ENCODE measurements around the gene SCAMP4.

Gene SCAMP4

GRCh38 chr19:1924320-1924961 is 19.2 kb downstream of the SCAMP4 start:
- no peak overlapping the region for H3K9ac ChIP-seq (ENCODE audit: low read length)
- H3K36me3 ChIP-seq (ENCODE audit: control insufficient read depth in 1 of 2, insufficient read depth in 2 of 2, low read depth in 1 of 2, low read length in 2 of 2) = peaks cover 50 to 64% of the 10 kb centered on the region in 2 experiments
- no peaks in the 10 kb centered on the region for H3K27me3 ChIP-seq (ENCODE audit: control insufficient read depth in 1 of 2, insufficient read depth in 1 of 2, low read length in 2 of 2)
- H3K9me3 ChIP-seq (ENCODE audit: control insufficient read depth, low read length) = no peaks in the 10 kb centered on the region
- H2BK120ac ChIP-seq (ENCODE audit: low read depth, low read length) = no peak overlapping the region
- H2AFZ ChIP-seq (ENCODE audit: low read depth, low read length) = no peak overlapping the region
- H3K4me3 ChIP-seq (ENCODE audit: insufficient read depth in 1 of 2, low read depth in 1 of 2, low read length in 2 of 2) = no peak overlapping the region
- DNase-seq = no peak
- no peak overlapping the region for H2AK5ac ChIP-seq (ENCODE audit: low read length, severe bottlenecking)
- H3K79me1 ChIP-seq (replicated peaks; ENCODE audit: low read length, poor library complexity, severe bottlenecking) = peaks cover 15% of the 10 kb centered on the region
- no peak overlapping the region for H3K4ac ChIP-seq (ENCODE audit: low read depth in 1 of 2, low read length in 2 of 2)
- H3K27ac ChIP-seq (ENCODE audit: low read length, poor library complexity, severe bottlenecking) = no peak overlapping the region
- H3K18ac ChIP-seq (ENCODE audit: low read depth in 1 of 2, low read length in 2 of 2) = no peak overlapping the region
- no peak overlapping the region for H2BK15ac ChIP-seq (ENCODE audit: low read depth, poor library complexity, severe bottlenecking)
- H2BK5ac ChIP-seq (ENCODE audit: low read depth, low read length, poor library complexity, severe bottlenecking) = no peak overlapping the region
- no peak overlapping the region for H4K91ac ChIP-seq (ENCODE audit: low read length)
- no peak overlapping the region for H2BK12ac ChIP-seq (ENCODE audit: low read length in 2 of 2)
- WGBS = 96% methylated on average over 35 of the region's 35 CpGs
- no peak overlapping the region for H3K4me2 ChIP-seq (ENCODE audit: low read length, poor library complexity, severe bottlenecking)
- peaks cover 3% of the 10 kb centered on the region for H3K4me1 ChIP-seq (ENCODE audit: control insufficient read depth, insufficient read depth, low read depth, low read length)
- no peak overlapping the region for H3K23ac ChIP-seq (ENCODE audit: low read length in 2 of 2)
- H4K8ac ChIP-seq (ENCODE audit: low read length) = no peak overlapping the region
- no peak overlapping the region for H3K14ac ChIP-seq (ENCODE audit: low read length in 2 of 2)

- peaks cover 15% of the 10 kb centered on the region for H3K79me1 ChIP-seq (replicated peaks; ENCODE audit: low read length, poor library complexity, severe bottlenecking)
- H3K4me3 ChIP-seq (ENCODE audit: insufficient read depth in 1 of 2, low read depth in 1 of 2, low read length in 2 of 2) = no peak overlapping the region
- H3K4ac ChIP-seq (ENCODE audit: low read depth in 1 of 2, low read length in 2 of 2) = no peak overlapping the region
- H3K18ac ChIP-seq (ENCODE audit: low read depth in 1 of 2, low read length in 2 of 2) = no peak overlapping the region
- no peak overlapping the region for H3K23ac ChIP-seq (ENCODE audit: low read length in 2 of 2)
- H2BK5ac ChIP-seq (ENCODE audit: low read depth, low read length, poor library complexity, severe bottlenecking) = no peak overlapping the region
- no peak overlapping the region for H4K91ac ChIP-seq (ENCODE audit: low read length)
- no peak overlapping the region for H4K8ac ChIP-seq (ENCODE audit: low read length)
- H3K4me2 ChIP-seq (ENCODE audit: low read length, poor library complexity, severe bottlenecking) = no peak overlapping the region
- no peak overlapping the region for H3K9ac ChIP-seq (ENCODE audit: low read length)
- H3K36me3 ChIP-seq (ENCODE audit: control insufficient read depth in 1 of 2, insufficient read depth in 2 of 2, low read depth in 1 of 2, low read length in 2 of 2) = peaks cover 40 to 55% of the 10 kb centered on the region in 2 experiments
- H3K9me3 ChIP-seq (ENCODE audit: control insufficient read depth, low read length) = no peaks in the 10 kb centered on the region
- DNase-seq = no peak
- 97% methylated on average over 12 of the region's 16 CpGs for WGBS
- H3K4me1 ChIP-seq (ENCODE audit: control insufficient read depth, insufficient read depth, low read depth, low read length) = peaks cover 9% of the 10 kb centered on the region
- H2BK12ac ChIP-seq (ENCODE audit: low read length in 2 of 2) = no peak overlapping the region
- no peak overlapping the region for H2AK5ac ChIP-seq (ENCODE audit: low read length, severe bottlenecking)
- no peak overlapping the region for H2BK120ac ChIP-seq (ENCODE audit: low read depth, low read length)
- no peak overlapping the region for H3K14ac ChIP-seq (ENCODE audit: low read length in 2 of 2)
- H3K27me3 ChIP-seq (ENCODE audit: control insufficient read depth in 1 of 2, insufficient read depth in 1 of 2, low read length in 2 of 2) = no peaks in the 10 kb centered on the region
- H2BK15ac ChIP-seq (ENCODE audit: low read depth, poor library complexity, severe bottlenecking) = no peak overlapping the region
- H2AFZ ChIP-seq (ENCODE audit: low read depth, low read length) = no peak overlapping the region
- H3K27ac ChIP-seq (ENCODE audit: low read length, poor library complexity, severe bottlenecking) = no peak overlapping the region
Observed at GRCh38 chr19:1925544-1925943, 20.3 kb downstream of the SCAMP4 start.

GRCh38 chr19:1929021-1929742 is 24.0 kb downstream of the SCAMP4 start:
- peak; percentile 76 for DNase-seq
- H3K4me1 ChIP-seq (ENCODE audit: control insufficient read depth, insufficient read depth, low read depth, low read length) = peaks cover 9% of the 10 kb centered on the region
- peak overlapping the region in 1 of 2 experiments; percentile 76 for H3K4me3 ChIP-seq (ENCODE audit: insufficient read depth in 1 of 2, low read depth in 1 of 2, low read length in 2 of 2)
- no peaks in the 10 kb centered on the region for H3K27me3 ChIP-seq (ENCODE audit: control insufficient read depth in 1 of 2, insufficient read depth in 1 of 2, low read length in 2 of 2)
- H3K23ac ChIP-seq (ENCODE audit: low read length in 2 of 2) = no peak overlapping the region
- H3K18ac ChIP-seq (ENCODE audit: low read depth in 1 of 2, low read length in 2 of 2) = no peak overlapping the region
- H2BK12ac ChIP-seq (ENCODE audit: low read length in 2 of 2) = no peak overlapping the region
- H2AFZ ChIP-seq (ENCODE audit: low read depth, low read length) = peak overlapping the region; percentile 74
- H3K4me2 ChIP-seq (ENCODE audit: low read length, poor library complexity, severe bottlenecking) = peak overlapping the region; percentile 61
- H3K9me3 ChIP-seq (ENCODE audit: control insufficient read depth, low read length) = no peaks in the 10 kb centered on the region
- peak overlapping the region; percentile 59 for H4K8ac ChIP-seq (ENCODE audit: low read length)
- no peak overlapping the region for H3K27ac ChIP-seq (ENCODE audit: low read length, poor library complexity, severe bottlenecking)
- H2BK15ac ChIP-seq (ENCODE audit: low read depth, poor library complexity, severe bottlenecking) = no peak overlapping the region
- H2BK5ac ChIP-seq (ENCODE audit: low read depth, low read length, poor library complexity, severe bottlenecking) = no peak overlapping the region
- peaks cover 8 to 21% of the 10 kb centered on the region in 2 experiments for H3K36me3 ChIP-seq (ENCODE audit: control insufficient read depth in 1 of 2, insufficient read depth in 2 of 2, low read depth in 1 of 2, low read length in 2 of 2)
- H3K9ac ChIP-seq (ENCODE audit: low read length) = peak overlapping the region; percentile 74
- H3K79me1 ChIP-seq (replicated peaks; ENCODE audit: low read length, poor library complexity, severe bottlenecking) = no peaks in the 10 kb centered on the region
- H2AK5ac ChIP-seq (ENCODE audit: low read length, severe bottlenecking) = no peak overlapping the region
- H3K4ac ChIP-seq (ENCODE audit: low read depth in 1 of 2, low read length in 2 of 2) = no peak overlapping the region
- H4K91ac ChIP-seq (ENCODE audit: low read length) = no peak overlapping the region
- H3K14ac ChIP-seq (ENCODE audit: low read length in 2 of 2) = no peak overlapping the region
- H2BK120ac ChIP-seq (ENCODE audit: low read depth, low read length) = no peak overlapping the region
- WGBS = 21% methylated on average over 34 of the region's 42 CpGs

- Histone ChIP-seq H3K36me3 (ENCODE audit: control insufficient read depth in 1 of 2, insufficient read depth in 2 of 2, low read depth in 1 of 2, low read length in 2 of 2) (no peaks in the 10 kb centered on the region), H2BK15ac (ENCODE audit: low read depth, poor library complexity, severe bottlenecking) (no peak overlapping the region), H3K27me3 (ENCODE audit: control insufficient read depth in 1 of 2, insufficient read depth in 1 of 2, low read length in 2 of 2) (no peaks in the 10 kb centered on the region), H3K79me1 (replicated peaks; ENCODE audit: low read length, poor library complexity, severe bottlenecking) (no peaks in the 10 kb centered on the region), H3K27ac (ENCODE audit: low read length, poor library complexity, severe bottlenecking) (no peak overlapping the region), H4K91ac (ENCODE audit: low read length) (no peak overlapping the region), H3K9me3 (ENCODE audit: control insufficient read depth, low read length) (peaks cover 4% of the 10 kb centered on the region), H3K4me2 (ENCODE audit: low read length, poor library complexity, severe bottlenecking) (no peak overlapping the region), H3K4ac (ENCODE audit: low read depth in 1 of 2, low read length in 2 of 2) (no peak overlapping the region), H2BK12ac (ENCODE audit: low read length in 2 of 2) (no peak overlapping the region), H2BK5ac (ENCODE audit: low read depth, low read length, poor library complexity, severe bottlenecking) (no peak overlapping the region), H2AK5ac (ENCODE audit: low read length, severe bottlenecking) (no peak overlapping the region), H2AFZ (ENCODE audit: low read depth, low read length) (no peak overlapping the region), H3K4me3 (ENCODE audit: insufficient read depth in 1 of 2, low read depth in 1 of 2, low read length in 2 of 2) (no peak overlapping the region), H3K4me1 (ENCODE audit: control insufficient read depth, insufficient read depth, low read depth, low read length) (peaks cover 11% of the 10 kb centered on the region), H3K14ac (ENCODE audit: low read length in 2 of 2) (no peak overlapping the region), H2BK120ac (ENCODE audit: low read depth, low read length) (no peak overlapping the region), H3K18ac (ENCODE audit: low read depth in 1 of 2, low read length in 2 of 2) (no peak overlapping the region), H3K23ac (ENCODE audit: low read length in 2 of 2) (no peak overlapping the region), H3K9ac (ENCODE audit: low read length) (no peak overlapping the region), H4K8ac (ENCODE audit: low read length) (no peak overlapping the region)
- 100% methylated on average over 1 of the region's 1 CpG for WGBS
- no peak for DNase-seq
Observed at GRCh38 chr19:1931445-1931844, 26.2 kb downstream of the SCAMP4 start.

All from mesenchymal stem cell (in vitro differentiated cells and primary cell).